ENCODE data around the gene NUDT5.
A peak's percentile ranks its signal among the peaks of the same experiment; 100 is the strongest.

The NUDT5 gene

DNA sequence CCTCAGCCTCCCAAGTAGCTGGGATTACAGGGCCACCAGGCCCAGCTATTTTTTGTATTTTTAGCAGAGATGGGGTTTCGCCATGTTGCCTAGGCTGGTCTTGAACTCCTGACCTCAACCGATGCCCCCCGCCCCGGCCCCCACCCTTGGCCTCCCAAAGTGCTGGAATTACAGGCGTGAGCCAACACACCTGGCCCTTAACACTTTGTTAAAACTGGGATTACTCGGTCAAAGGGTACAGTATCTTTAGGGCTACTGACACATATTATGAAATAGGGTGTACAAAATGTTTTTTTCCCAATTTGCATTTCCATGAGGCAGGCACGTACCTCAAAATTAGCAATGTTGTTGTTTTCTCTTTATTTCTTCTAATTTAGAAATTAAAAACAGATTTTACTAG is 11.5 kb downstream of the NUDT5 start:
- Histone ChIP-seq H3K27me3 (ENCODE audit: insufficient read depth, poor library complexity, severe bottlenecking) (no peaks in the 10 kb centered on the region), H3K27ac (replicated peaks) (no peak overlapping the region), H3K4me3 (replicated peaks; ENCODE audit: insufficient read depth, low read length) (no peak overlapping the region)
- no peak for DNase-seq (ENCODE audit: low read depth in 1 of 2, low spot score in 1 of 2)
- TF ChIP-seq REST (IDR thresholded peaks at IDR 0.05; ENCODE audit: insufficient replicate concordance, low read depth) (no peak), CTCF (IDR thresholded peaks at IDR 0.05; ENCODE audit: insufficient read depth, low read length) (no peak), SPI1 (IDR thresholded peaks at IDR 0.05; ENCODE audit: borderline replicate concordance, low read depth) (no peak), POLR2AphosphoS5 (IDR thresholded peaks at IDR 0.05; ENCODE audit: low read depth) (no peak), GABPA (IDR thresholded peaks at IDR 0.05; ENCODE audit: low read depth) (no peak)

DNA sequence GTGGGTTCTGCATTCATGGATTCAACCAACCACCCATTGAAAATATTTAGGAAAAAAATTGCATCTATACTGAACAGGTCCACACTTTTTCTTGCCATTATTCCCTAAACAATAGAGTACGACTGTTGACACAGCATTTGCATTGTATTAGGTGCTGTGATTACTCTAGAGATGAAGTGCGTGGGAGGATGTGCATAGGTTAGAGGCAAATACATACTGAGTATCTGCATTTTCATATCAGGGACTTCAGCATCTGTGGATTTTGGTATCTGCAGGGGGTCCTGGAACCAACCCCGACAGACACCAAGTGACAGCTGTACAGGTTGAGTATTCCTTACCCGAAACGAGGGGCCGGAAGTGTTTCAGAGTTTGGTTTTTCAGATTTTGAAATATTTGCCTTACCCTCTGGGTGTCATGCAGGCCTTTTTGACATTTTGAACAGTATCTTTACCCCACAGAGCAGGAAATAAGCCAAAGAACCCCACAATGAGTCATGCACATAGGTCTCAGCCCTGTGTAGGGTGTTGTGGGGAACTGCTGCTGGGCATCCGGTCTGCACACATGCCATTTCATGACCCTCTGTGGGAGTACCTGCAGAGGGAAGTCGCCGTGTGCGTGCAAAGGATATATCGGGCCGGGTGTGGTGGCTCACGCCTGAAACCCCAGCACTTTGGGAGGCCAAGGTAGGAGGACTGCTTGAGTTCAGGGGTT is 14.5 kb downstream of the NUDT5 start:
- Histone ChIP-seq H3K4me3 (replicated peaks; ENCODE audit: insufficient read depth, low read length) (no peak overlapping the region), H3K27me3 (ENCODE audit: insufficient read depth, poor library complexity, severe bottlenecking) (no peaks in the 10 kb centered on the region), H3K27ac (replicated peaks) (peak overlapping the region; percentile 60)
- peak; percentile 91 to 95 for DNase-seq (ENCODE audit: low read depth in 1 of 2, low spot score in 1 of 2)
- no peak for TF ChIP-seq REST (IDR thresholded peaks at IDR 0.05; ENCODE audit: insufficient replicate concordance, low read depth)
- peak; percentile 63; the same call in 1 of the 2 replicates for TF ChIP-seq SPI1 (IDR thresholded peaks at IDR 0.05; ENCODE audit: borderline replicate concordance, low read depth)
- peak; percentile 81 for TF ChIP-seq POLR2AphosphoS5 (IDR thresholded peaks at IDR 0.05; ENCODE audit: low read depth)
- no peak for TF ChIP-seq GABPA (IDR thresholded peaks at IDR 0.05; ENCODE audit: low read depth)

DNA sequence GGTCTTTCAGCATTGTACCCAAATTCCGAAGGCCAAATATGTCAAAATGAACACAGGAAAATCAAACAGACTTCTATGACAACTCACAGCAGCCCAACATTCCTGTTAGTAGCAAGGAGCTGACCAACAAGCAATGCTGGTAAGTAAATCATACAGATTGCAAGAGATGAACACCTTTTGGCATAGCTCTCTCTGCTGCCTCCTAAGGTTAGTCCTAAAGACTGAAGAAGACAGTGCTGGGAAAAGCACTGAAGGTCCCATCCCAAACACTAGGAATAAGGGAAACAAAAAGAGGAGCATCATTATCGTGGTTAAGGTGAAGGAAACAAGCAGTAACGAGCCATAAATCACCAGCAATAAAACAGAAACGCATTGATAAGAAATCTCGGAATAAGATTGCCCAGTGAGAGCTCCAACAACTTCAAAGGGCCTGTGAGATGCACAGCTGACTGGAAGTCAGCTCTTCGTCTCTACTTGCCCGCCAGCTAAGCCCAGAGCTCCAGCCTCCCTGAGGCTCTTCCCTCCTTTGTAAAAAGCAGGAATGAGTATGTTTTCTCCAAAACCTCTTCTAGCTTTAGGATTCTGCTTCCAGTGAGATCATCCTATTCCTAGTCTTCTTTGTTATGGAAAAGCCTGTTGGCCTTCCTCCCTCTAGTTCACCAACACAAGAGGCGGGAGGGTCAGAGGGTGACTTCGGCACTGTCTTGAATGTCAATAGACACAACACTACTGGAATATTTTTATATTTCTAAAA is 15.3 kb downstream of the NUDT5 start:
- no peaks in the 10 kb centered on the region for H3K27me3 ChIP-seq (ENCODE audit: insufficient read depth, poor library complexity, severe bottlenecking)
- peak overlapping the region; percentile 47 for H3K27ac ChIP-seq (replicated peaks)
- DNase-seq (ENCODE audit: low read depth in 1 of 2, low spot score in 1 of 2), result no peak
- H3K4me3 ChIP-seq (replicated peaks; ENCODE audit: insufficient read depth, low read length), result no peak overlapping the region
- TF ChIP-seq SPI1 (IDR thresholded peaks at IDR 0.05; ENCODE audit: borderline replicate concordance, low read depth) (no peak), CTCF (IDR thresholded peaks at IDR 0.05; ENCODE audit: insufficient read depth, low read length) (no peak), REST (IDR thresholded peaks at IDR 0.05; ENCODE audit: insufficient replicate concordance, low read depth) (no peak), POLR2AphosphoS5 (IDR thresholded peaks at IDR 0.05; ENCODE audit: low read depth) (no peak), GABPA (IDR thresholded peaks at IDR 0.05; ENCODE audit: low read depth) (no peak)

Data from HL-60 (cell line).